NCI-H2227 (cell line): ENCODE measurements around the gene TSHZ3.

Experiments used
- DNase-seq: peaks from one replicate; lab custom pipeline; 2025; ENCODE audit not compliant: unreplicated experiment; lab: John Stamatoyannopoulos, UW

TSHZ3 gene

GRCh38 chr19:31235806-31236205 lies 113.4 kb downstream of the TSHZ3 start:
- DNase-seq: no peak

GRCh38 chr19:31233295-31233800 lies 115.9 kb downstream of the TSHZ3 start:
- DNase-seq: no peak

- DNase-seq: no peak
Measured at GRCh38 chr19:31232871-31233270, 116.4 kb downstream of the TSHZ3 start.

GRCh38 chr19:31232180-31232579 lies 117.1 kb downstream of the TSHZ3 start:
- DNase-seq: no peak

- DNase-seq: no peak
Measured at GRCh38 chr19:31231237-31231636, 118.0 kb downstream of the TSHZ3 start.

GRCh38 chr19:31226151-31226935 lies 122.9 kb downstream of the TSHZ3 start:
- no peak for DNase-seq
